ENCODE results near the gene ZBTB6.

ZBTB6 gene, protein sequence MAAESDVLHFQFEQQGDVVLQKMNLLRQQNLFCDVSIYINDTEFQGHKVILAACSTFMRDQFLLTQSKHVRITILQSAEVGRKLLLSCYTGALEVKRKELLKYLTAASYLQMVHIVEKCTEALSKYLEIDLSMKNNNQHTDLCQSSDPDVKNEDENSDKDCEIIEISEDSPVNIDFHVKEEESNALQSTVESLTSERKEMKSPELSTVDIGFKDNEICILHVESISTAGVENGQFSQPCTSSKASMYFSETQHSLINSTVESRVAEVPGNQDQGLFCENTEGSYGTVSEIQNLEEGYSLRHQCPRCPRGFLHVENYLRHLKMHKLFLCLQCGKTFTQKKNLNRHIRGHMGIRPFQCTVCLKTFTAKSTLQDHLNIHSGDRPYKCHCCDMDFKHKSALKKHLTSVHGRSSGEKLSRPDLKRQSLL

DNA sequence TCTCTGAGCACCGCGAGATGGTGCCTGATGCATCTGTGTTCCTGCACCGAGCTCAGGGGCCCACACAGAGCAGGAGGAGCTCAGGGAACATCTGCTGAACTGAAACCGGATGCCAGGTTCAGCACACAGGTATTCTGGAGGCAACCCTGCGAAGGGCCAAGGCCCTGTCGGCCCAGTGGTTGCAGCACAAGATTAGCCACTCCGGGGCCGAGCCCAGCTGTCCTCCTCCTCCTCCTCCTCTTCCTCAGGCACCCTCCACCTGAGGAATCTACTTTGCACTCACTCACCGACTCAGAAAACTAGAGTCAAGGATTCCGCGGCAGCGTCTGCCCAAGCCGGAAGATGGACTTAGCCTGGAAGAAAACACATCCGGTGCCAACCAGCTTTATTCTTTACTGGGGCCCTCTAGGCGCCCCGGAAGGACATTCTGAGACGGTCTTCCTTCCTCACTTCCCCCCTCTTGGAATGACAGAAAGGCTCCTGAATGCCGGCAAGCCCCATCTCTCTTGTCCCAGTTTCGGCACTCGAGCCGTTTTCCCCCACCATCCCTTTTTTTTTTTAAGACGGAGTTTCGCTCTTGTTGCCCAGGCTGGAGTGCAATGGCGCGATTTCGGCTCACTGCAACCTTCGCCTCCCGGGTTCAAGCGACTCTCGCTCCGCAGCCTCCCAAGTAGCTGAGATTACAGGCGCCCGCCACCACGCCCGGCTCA is at the start of gene ZBTB6:
Gene ZBTB6 (minus strand): TSS at position 360 of the 710 bp plus-strand sequence. CDS start 1,251 bp downstream, outside the sequence.
- peak; percentile 96 for DNase-seq (ENCODE audit: low spot score)

DNA sequence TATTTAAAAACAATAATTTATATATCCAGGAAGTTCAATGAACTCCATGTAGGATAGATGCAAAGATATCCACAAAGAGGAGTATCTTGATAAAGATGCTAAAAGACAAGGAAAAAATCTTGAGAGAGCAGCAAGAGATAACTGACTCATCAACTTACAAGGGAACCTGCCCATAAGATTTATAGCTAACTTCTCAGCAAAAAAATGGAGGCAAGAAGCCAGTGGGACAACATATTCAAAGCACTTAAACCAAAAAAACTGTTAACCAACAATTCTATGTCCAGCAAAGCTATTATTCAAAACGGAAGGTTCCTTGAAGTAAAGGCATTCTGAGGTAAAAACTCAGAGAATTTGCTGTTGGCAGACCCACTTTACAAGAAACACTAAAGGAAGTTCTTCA is 48.0 kb upstream of the ZBTB6 start:
- DNase-seq (ENCODE audit: low spot score): no peak

DNA sequence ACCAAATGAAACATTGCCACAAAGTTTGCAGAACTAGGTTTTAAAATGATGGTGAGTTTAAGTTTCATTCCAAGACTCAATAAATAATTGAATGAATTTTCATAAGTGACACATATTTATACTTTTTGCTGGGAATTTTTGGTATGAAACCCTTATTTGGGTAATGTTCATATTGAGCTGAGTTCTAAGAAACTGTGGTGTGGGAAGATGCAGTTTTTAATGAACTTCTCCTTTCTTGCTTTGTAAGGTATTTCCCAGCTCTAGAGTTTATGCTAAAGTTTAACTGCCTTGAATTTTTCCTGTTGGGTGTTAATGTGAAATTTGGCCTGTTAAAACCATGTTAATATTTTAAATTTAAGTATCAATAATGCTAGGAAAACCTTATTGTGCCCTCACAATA is 42.8 kb upstream of the ZBTB6 start:
- DNase-seq (ENCODE audit: low spot score): no peak

- no peak for DNase-seq (ENCODE audit: low spot score)
Observed at GRCh38 chr9:122954253-122954691, 41.1 kb upstream of the ZBTB6 start.

GRCh38 chr9:122951056-122951455 is 37.9 kb upstream of the ZBTB6 start:
- DNase-seq (ENCODE audit: low spot score): no peak

- no peak for DNase-seq (ENCODE audit: low spot score)
Observed at GRCh38 chr9:122950263-122950662, 37.1 kb upstream of the ZBTB6 start.

DNA sequence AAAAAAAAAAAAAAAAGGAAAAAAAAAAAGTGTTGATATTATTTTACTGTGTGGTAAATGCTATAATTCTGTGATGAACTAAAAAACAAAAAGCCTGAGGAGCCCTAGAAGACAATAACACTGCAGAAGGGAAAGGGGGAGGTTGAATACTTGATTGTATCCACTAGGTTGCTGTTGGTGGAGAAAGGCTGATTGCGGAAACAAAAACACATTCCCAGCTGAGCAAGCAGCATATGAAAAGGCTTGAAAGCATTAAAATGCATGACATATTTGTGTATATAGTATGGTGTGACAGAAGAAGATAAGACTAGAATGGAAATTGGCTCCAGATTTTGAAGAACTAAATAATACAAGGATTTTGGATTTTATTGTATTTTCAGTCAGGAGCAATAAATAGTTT is 36.6 kb upstream of the ZBTB6 start:
- DNase-seq (ENCODE audit: low spot score): peak; percentile 74

- no peak for DNase-seq (ENCODE audit: low spot score)
Observed at GRCh38 chr9:122948313-122948712, 35.2 kb upstream of the ZBTB6 start.

GRCh38 chr9:122946461-122947005 is 33.4 kb upstream of the ZBTB6 start:
- no peak for DNase-seq (ENCODE audit: low spot score)

GRCh38 chr9:122944960-122945888 is 32.1 kb upstream of the ZBTB6 start:
- no peak for DNase-seq (ENCODE audit: low spot score)

DNA sequence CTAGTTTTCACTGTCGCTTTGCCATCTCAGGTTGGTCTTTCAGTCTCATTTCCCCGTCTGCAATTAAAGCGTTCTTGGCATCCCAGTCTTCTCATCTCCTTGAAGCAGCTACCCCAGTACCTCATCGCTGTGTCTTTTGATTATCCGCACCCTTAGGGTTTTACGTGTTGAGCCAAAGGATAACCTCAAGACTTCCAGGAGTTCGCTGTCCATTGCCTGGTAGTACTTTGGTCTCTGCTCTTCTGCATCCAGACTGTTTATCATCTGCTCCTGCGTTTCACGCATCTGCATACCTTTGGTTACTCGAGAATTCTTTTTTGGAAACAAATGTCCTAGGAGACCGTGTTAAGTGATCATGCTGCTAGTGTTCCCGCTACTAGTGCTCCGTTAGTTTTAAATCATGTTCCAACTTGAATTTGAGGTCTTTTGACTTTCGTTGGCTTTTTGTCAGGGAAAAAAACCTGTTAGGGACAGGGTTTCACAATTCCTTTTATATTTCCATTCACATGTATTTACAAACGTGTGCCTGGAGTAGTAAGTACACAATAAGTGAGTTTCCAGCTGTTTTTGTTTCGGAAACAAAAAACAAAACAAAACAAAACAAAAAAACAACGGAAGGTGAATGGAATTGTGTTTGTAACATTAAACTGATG is 28.6 kb upstream of the ZBTB6 start:
- DNase-seq (ENCODE audit: low spot score): peak; percentile 58

- peak; percentile 99 for DNase-seq (ENCODE audit: low spot score)
Observed at GRCh38 chr9:122940749-122941581, 27.8 kb upstream of the ZBTB6 start, which contains the start of gene RABGAP1. Gene RABGAP1 (plus strand): TSS chr9:122941020. CDS start chr9:122957060, 16,040 bp downstream.

DNA sequence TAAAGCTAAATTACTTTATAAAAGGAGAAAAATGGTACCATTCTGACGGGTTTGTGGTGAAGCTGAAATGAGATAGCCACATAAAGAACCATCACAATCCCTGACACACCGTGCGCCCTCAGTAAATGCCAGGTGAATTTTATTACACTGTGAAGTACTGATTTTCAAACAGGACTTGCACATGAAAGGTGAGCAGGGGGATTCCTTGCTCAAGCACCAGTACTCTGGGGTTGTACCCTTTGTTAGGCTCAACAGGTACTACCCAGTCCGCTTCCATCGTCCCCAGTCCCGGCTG is 27.3 kb upstream of the ZBTB6 start:
- no peak for DNase-seq (ENCODE audit: low spot score)

- DNase-seq (ENCODE audit: low spot score): no peak
Observed at GRCh38 chr9:122939601-122940000, 26.5 kb upstream of the ZBTB6 start.

- DNase-seq (ENCODE audit: low spot score): no peak
Observed at GRCh38 chr9:122936883-122937282, 23.8 kb upstream of the ZBTB6 start.

- DNase-seq (ENCODE audit: low spot score): no peak
Observed at GRCh38 chr9:122936464-122936863, 23.3 kb upstream of the ZBTB6 start.

DNA sequence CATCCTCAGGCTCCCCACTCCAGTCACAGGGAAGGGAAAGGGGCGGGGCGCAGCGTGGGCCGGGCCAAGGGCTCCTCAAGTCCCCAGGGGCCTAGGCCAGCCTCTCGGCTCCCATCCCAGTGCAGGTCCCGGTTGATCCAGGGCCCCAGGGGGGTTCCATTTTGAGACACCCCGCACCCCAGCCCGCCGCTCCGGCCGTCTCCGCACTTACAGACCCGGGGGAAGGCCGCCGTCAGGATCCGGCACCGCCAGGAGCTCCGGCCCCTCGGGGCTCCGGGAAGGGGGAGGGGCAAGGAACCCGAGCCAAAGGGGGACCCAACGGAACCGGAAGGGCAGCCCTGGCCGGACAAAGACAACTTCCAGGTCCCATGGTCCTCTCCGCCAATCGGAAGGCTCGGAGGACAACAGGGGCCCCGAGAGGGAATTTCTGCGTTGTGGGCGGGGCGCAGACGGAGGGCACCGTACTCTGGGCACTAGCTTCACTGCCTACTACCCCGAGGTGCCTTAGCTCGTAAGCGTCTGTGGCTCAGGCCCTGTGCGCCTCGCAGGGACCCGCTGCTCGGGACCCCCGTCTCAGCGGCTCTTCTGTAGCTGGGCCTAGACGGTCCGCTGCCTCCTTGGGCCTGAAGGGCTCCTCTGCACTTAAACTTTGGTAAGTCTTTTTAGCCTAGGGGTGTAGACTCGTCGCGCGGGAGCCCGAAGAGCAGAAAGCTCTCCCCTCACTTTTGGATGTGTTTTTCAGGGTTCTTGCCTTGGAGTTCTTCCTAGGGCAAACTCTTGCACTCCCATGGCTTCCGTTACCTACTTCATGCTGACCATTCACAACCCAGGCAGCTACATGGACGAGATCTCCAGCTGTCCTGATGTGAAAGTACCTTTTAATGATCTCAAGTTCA is 18.4 kb upstream of the ZBTB6 start, which contains the start of gene ZBTB26:
Gene ZBTB26 (minus strand): TSS at position 287 of the 896 bp plus-strand sequence. CDS start 11,578 bp downstream, outside the sequence.
- DNase-seq (ENCODE audit: low spot score): peak; percentile 97

- DNase-seq (ENCODE audit: low spot score): no peak
Observed at GRCh38 chr9:122930541-122931225, 17.6 kb upstream of the ZBTB6 start.
